GM19438 (cell line): Measurements from ENCODE around the gene BIRC3.
"Not testable (repeated sequence)": the region's sequence is repeated elsewhere in the genome, so short reads cannot be mapped to it uniquely, and the experiment has no call there.

ENCODE experiments used
- ATAC-seq: cut with Tn5 transposase; IDR thresholded peaks from one replicate; pipeline ENCODE4 v1.9.1; 2021; ENCODE audit warnings: low read depth; ENCODE audit not compliant: unreplicated experiment

BIRC3 gene

DNA sequence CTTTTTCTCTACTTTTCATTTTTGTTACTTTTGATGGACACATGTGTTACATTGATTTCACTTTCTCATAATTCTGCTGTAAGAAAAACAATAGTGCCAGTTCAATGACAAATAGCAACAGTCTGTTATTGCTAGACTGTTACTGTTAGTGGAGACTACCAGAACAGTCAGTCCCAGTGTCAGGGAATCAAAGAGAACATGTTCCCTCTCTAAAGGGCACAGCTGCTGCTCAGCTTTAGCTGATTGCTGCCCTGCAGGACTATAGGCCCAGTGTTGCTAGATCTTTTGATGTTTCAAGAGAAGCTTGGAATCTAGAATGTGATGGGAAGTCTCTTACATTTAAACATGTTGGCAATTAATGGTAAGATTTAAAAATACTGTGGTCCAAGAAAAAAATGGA lies 3.4 kb downstream of the BIRC3 start:
- no peak for ATAC-seq

DNA sequence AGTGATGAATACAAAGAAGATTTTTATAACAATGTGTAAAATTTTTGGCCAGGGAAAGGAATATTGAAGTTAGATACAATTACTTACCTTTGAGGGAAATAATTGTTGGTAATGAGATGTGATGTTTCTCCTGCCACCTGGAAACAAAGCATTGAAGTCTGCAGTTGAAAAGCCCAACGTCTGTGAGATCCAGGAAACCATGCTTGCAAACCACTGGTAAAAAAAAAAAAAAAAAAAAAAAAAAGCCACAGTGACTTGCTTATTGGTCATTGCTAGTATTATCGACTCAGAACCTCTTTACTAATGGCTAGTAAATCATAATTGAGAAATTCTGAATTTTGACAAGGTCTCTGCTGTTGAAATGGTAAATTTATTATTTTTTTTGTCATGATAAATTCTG lies 5.3 kb downstream of the BIRC3 start:
- no peak for ATAC-seq

DNA sequence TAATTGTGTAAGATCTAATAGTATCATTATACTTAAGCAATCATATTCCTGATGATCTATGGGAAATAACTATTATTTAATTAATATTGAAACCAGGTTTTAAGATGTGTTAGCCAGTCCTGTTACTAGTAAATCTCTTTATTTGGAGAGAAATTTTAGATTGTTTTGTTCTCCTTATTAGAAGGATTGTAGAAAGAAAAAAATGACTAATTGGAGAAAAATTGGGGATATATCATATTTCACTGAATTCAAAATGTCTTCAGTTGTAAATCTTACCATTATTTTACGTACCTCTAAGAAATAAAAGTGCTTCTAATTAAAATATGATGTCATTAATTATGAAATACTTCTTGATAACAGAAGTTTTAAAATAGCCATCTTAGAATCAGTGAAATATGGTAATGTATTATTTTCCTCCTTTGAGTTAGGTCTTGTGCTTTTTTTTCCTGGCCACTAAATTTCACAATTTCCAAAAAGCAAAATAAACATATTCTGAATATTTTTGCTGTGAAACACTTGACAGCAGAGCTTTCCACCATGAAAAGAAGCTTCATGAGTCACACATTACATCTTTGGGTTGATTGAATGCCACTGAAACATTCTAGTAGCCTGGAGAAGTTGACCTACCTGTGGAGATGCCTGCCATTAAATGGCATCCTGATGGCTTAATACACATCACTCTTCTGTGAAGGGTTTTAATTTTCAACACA lies 6.4 kb downstream of the BIRC3 start:
- no peak for ATAC-seq

DNA sequence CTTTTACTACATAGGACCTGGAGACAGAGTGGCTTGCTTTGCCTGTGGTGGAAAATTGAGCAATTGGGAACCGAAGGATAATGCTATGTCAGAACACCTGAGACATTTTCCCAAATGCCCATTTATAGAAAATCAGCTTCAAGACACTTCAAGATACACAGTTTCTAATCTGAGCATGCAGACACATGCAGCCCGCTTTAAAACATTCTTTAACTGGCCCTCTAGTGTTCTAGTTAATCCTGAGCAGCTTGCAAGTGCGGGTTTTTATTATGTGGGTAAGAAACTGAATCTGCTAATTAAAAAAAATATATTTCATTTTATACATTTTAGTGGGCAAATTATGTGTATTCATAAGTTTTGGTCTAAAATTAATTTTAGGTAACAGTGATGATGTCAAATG lies 7.8 kb downstream of the BIRC3 start:
- ATAC-seq: no peak

DNA sequence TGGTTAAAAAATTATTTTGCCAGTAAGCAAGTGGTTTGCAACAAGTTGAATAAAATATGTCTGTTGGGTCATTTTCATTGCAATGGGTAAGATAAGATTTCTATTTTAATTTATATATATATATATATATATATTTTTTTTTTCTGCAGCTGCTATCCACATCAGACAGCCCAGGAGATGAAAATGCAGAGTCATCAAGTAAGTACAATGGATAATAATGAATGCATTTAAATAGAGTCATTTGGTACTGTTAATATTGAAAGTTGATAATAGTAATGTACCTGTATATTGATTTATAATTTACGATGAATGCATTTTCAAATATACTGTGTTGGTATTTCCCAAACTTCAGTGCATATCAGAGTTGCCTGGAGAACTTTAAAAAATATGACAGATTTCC lies 11.5 kb downstream of the BIRC3 start:
- no peak for ATAC-seq

DNA sequence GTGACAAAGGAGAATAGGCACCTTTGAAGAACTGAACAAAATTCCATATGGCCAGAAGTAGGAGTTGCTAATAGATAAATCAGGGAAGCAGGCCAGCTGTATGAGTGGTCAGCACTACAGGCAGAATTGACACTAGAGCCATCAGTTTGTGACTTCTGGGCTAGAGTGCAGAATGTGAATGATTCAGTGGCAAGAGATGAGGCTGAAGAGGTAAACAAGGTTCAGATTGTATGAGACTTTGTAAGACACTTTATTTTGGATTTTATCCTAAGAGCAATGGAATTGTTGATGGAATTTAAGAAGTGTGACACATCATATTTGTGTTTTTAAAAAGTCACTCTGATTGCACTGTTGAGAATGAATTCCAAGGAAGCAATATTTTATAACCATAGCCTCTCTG lies 12.9 kb downstream of the BIRC3 start:
- no peak for ATAC-seq

DNA sequence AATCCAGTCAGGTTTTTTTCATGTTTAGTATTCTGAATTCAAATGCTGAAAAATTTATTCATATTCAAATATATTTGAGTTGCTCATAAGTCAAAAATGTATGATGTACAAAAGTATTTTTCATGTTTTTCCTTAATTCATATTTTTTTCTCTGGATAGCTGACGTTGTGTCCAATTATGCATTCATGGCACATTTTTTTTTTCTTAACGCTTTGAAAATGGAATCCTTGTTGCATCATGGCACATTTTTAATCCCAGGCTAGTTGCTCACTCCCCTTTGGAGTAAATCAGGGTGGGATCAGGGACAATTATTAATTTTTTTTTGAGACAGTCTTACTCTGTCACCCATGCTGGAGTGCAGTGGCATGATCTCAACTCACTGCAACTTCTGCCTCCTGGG lies 14.1 kb downstream of the BIRC3 start:
- no peak for ATAC-seq

DNA sequence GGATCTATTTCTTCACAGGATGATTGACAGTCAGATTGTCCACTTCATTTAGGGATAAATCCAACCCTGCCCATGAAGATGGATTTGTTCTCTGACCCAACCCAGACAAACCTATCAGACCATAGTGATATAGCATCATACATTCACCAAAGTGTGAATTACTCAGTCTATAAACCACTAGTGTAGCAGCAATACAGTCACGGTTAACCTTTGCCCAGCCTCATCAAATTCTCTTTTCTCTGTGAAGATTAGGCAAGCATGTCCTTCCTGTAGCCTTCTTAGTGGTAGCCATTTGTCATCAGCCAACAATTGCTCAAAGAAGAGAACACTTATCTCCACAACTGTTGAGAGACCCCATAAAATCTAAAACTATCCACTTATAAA lies 15.3 kb downstream of the BIRC3 start:
- no peak for ATAC-seq

DNA sequence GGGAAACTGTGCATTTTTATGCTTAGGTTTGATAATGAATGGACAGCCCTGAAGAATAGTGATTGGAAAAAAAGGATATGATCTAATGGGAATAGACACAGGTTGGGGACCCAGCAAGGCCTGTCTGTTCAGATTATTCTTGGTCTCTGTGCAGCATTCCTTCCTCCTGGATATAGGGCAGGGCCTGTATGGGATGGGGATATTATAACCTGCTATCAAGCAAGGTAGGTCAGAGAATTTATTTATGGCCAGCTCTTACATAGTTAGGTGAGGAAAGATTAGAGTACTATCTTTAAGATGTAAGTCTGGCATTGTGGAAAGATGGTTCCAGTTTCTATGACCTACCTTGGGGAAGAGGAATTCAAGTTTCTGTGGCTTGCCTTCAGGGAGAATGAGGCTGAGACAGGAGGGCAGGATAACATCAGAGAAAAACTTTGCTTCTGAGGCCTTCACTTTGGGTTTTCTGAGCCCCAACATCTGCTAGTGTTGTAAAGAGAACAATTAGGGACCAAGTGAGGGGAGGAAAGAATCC lies 21.3 kb downstream of the BIRC3 start:
- no peak for ATAC-seq

DNA sequence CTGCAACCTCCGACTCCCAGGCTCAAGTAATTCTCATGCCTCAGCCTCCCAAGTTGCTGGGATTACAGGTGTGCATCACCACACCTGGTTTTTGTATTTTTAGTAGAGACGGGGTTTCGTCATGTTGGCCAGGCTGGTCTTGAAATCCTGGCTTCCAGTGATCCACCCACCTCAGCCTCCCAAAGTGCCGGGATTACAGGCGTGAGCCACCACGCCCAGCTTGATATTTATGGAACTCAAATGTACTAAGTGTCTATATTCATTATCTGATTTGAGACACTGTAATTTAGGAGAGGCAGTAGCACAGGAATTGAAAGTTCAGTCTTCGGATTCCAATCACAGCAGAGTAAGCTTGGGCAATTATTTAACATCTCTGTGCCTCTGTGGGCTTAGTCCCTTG lies 24.0 kb downstream of the BIRC3 start:
- not testable (repeated sequence) for ATAC-seq

DNA sequence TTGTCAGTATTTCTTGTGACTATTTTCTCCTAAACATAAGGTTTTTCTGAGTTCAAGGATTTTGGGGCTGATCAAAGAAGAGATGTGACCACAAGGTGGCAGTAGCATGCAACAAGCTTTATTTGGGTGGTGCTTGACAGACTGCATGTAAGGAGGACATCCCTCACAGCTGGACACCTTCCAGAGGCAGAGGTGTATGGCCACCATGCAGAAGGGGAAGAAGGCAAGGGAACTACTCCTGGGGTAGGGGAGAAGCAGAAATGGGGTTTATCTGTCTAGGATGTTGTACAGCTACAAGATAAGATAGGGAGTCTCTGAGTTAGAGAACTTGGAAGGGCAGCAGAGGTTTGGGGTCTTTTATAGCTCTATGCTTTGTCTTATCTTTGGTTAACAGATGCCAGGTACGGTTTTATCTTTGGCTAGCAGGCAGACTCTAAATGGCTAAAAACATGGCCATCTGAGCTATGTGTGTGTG lies 24.6 kb downstream of the BIRC3 start:
- no peak for ATAC-seq

DNA sequence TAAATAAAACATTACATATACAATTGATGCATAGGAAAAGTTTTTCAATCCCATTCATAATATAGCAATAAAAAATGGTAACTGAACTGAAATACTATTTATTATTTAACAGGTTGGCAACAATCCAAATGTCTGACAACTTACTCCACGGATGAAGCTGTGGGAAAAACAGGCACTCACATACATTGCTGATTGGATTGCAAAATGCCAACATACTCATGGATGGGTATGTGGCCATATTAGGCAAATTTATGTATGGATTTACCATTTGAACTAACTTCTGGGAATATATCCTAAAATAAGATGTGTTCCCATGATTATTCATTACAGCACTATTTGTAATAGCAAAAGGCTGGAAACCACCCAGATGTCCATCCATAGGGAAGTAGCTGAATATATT lies 26.5 kb downstream of the BIRC3 start:
- no peak for ATAC-seq

DNA sequence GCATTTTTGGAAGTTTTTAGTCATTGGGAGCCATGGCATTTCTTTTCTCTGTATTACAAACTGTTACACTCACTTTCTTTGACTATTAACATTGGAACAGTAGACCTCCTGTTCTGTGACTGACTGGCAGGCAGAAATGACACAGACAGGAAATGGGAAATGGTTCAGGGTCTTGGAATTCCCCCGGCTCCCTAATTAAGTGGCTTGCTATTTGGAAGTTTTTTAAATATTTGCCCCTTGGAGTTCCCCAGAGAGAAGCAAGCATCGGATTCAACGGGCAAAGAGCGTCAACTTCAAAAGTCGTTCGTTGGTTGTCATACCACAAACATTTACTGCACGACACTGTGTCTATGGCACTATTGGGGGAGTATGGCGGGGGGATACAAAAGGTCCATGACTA lies 28.6 kb downstream of the BIRC3 start:
- no peak for ATAC-seq

DNA sequence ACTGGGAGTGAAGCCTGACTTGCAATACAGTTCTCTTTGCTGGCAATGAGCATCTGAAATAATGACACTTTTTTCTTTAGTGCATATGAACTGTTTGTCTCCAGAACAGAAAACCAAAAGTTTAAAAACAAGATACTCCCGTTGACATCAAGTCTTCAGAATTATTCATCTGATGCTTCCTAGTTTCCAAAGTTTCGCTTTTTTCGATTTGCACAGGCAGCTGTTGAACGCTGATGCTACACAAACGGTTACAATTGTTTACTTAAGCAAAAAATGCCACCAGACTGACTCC lies 29.1 kb downstream of the BIRC3 start:
- ATAC-seq: no peak

DNA sequence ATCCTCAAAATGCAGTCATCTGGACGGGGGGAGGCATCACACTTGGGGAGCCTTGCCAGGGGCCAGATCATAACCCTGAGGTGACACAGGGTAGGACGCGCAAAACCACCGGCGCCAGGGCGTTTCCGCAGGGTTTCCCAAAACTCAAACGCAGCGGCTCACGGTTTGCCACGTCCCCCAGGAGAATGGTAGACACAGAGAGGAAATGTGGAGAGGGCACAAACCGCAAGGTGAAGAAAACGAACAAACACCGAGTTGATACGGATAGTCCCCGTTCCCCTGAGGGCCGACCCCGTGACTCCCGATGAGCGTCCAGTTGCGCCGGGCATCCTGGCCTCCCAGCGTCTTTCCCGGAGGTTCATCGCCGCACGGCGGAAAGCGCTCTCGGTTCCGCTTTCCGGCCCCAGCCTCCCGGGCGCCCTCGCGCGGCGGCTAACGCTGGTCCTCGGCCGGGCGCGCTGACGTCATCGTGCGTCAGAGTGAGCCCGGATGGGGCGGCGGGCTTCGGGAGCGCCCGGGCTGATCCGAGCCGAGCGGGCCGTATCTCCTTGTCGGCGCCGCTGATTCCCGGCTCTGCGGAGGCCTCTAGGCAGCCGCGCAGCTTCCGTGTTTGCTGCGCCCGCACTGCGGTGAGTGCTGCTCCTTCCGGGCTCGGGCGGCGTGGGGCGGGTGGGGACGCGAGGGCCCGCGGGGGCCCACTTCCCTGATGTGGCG lies 29.6 kb downstream of the BIRC3 start, which contains the start of gene BIRC2:
TSS of gene BIRC2 (plus strand) at position 467 of the 714 bp plus-strand sequence. CDS start 2,641 bp downstream, outside the sequence.
- ATAC-seq: peak; percentile 84

DNA sequence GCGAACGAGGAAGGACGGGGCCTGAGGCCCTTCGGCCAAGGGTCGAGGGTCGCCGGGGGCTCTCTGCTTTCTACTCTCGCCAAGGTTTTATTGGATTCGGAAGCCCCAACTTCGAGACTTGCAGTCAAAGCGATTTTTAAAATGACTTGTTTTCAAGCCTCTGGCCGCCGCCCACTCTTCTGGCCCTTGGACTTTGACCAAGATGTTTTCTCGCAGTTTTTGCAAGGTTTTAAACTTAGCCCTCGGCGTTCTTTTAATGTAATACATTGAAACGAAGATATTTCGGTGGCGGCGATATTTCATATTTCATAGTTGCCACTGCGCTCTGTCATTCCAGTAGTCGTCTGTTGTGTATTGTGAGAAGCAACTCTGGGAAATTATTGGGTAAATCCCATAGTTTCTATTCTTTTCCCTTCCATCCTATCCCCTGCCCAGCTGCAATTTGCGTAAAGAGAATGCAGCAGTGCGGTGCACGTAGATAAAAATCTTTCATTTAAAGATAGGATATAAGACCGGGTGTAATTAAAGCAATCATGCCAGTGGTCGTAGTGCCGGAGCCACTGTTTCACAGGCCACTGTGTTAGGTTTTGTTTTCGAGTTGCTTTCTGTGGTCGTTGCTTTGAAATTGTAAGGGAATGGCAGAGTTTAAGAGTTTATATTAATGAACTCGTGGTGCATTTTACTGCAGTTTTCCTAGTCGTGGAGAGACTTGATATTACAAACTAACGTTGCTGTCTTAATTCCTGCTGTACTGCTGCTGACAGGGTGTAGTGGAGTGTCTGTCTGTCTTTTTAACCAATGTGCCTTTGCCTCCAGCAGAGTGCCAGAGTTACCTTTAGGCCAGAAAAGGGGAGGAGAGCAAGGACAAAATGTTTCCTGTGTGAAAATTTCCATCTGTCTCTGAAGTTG lies 30.4 kb downstream of the BIRC3 start:
- peak; percentile 10 for ATAC-seq

DNA sequence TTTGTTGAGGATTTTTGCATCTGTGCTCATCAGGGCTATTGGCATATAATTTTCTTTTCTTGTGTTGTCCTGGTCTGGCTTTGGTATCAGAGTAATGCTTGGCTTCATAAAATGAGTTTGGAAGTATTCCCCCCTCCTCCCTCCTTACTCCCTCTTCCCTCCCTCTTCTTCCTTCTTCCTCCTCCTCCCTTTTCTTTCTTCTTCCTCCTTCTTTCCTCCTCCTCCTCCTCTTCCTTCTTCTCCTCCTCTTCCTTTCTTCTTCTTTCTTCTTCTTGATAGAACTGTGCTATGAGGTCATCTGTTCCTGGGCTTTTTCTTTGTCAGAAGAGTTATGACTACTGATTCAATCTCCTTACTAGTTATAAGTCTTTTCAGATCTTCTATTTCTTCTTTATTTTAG lies 39.8 kb downstream of the BIRC3 start:
- ATAC-seq: no peak

DNA sequence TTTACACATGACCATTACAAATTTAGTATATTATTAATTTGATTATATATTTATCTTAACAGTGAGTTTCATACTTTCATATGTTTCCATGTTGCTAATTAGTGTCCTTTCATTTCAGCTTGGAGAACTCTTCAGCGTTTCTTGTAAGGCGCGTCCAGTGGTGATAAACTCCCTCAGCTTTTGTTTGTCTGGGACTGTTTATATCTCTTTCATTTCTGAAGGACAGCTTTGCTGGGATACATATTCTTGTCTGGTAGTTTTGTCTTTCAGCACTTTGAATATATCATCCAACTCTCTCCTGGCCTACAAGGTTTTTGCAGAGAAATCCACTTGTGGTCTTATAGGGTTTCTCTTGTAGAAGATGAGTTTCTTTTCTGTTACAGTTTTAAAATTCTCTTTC lies 42.1 kb downstream of the BIRC3 start:
- ATAC-seq: no peak

DNA sequence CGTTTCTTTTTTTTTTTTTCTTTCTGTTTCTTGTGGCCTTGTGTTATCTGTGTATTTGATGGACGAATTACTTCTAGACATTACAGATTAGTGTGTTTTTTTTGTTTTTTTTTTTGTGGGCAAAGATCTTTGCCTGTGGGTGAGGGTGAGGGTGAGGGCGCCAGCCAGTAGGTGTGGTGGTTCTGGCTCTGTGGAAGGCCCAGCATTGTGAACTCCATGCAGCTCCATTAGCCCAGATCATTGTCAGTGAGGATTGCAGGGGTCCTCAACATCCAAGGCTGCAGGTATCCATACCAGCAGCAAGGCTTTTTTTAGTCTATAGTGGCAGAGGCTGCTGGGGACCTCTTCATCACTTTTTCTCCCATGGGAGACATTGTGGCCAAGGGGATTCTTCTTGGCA lies 43.4 kb downstream of the BIRC3 start:
- ATAC-seq: no peak

DNA sequence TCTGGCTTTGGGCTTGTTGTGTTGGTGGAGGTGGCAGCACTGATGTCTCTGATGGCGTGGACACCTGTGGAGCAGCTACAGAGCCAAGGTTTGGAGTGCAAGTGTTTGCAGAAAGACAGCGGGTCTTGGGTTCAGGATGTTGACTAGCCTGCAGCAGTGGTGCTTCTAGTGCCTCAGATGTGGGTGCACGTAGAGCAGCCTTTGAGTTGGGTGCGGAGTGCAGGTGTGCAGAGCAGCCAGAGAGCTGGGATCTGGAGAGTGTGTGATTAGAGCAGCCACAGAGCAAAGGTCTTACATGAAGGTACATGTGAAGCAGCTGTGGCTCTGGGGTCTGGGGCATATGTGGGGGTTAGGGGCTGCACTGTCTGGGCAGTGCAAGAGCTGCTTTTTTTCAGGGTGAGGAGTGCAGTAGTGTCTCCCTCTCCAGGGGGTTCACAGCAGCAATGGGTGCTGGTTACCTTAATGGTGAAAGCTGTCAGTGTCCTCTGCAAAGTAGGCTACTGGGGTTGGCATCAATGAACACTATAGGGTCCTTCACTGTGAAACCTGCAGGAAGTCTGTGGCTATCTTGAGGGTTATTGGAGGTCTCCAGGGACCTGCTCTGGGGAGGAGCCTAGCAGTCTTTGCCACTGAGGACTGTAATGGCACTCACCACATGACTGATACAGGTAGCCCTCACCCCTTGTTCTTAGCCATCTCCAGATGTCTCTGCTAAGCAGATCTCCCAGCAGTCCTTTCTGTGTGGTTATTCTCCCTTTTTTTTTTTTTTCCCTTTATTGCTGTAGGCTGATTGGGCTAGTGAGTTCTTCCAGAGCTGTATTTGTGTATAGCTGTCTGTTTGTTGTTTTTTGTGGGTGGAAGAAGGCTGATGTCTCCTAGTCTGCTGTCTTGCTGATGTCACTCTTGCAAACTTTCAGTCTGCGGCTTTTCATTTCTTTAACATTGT lies 44.1 kb downstream of the BIRC3 start:
- no peak for ATAC-seq
